Skeletal muscle satellite cell (primary cell): ENCODE data around the gene DHCR7.

Experiments used
- H3K27me3 ChIP-seq: 2 replicates; pipeline ENCODE4 v1.7.0; 2013; ENCODE audit warnings: low read length; ENCODE audit not compliant: control insufficient read depth, insufficient read depth
- H3K36me3 ChIP-seq: 2 replicates; pipeline ENCODE4 v1.7.0; 2013; ENCODE audit warnings: mild to moderate bottlenecking, control low read depth, low read length; ENCODE audit not compliant: insufficient read depth
- H3K4me1 ChIP-seq: 2 replicates; pipeline ENCODE4 v1.7.0; 2013; ENCODE audit warnings: low read length; ENCODE audit not compliant: control insufficient read depth, insufficient read depth
- H3K4me2 ChIP-seq: 2 replicates; pipeline ENCODE4 v1.7.0; 2013; ENCODE audit warnings: mild to moderate bottlenecking, low read length
- H3K4me3 ChIP-seq: 2 replicates; pipeline ENCODE4 v1.7.0; 2013; ENCODE audit warnings: low read length
- H3K9ac ChIP-seq: 2 replicates; pipeline ENCODE4 v1.7.0; 2013; ENCODE audit warnings: mild to moderate bottlenecking, low read depth, low read length, moderate library complexity
- H3K9me3 ChIP-seq: replicated peaks from 2 replicates; pipeline ENCODE4 v1.7.0; 2013; ENCODE audit warnings: mild to moderate bottlenecking, control low read depth, low read length

The DHCR7 gene

GRCh38 chr11:71486320-71486719 lies 38.1 kb upstream of the DHCR7 start:
- Histone ChIP-seq H3K36me3 (peaks cover 58% of the 10 kb centered on the region), H3K9ac (no peak overlapping the region), H3K4me1 (no peaks in the 10 kb centered on the region), H3K4me3 (no peak overlapping the region), H3K9me3 (no peaks in the 10 kb centered on the region), H3K27me3 (no peaks in the 10 kb centered on the region), H3K4me2 (no peak overlapping the region)

GRCh38 chr11:71485466-71485865 lies 37.3 kb upstream of the DHCR7 start:
- H3K4me3 ChIP-seq = no peak overlapping the region
- no peaks in the 10 kb centered on the region for H3K27me3 ChIP-seq
- no peak overlapping the region for H3K4me2 ChIP-seq
- no peaks in the 10 kb centered on the region for H3K9me3 ChIP-seq
- H3K4me1 ChIP-seq = no peaks in the 10 kb centered on the region
- no peak overlapping the region for H3K9ac ChIP-seq
- peaks cover 57% of the 10 kb centered on the region for H3K36me3 ChIP-seq

GRCh38 chr11:71485063-71485399 lies 36.8 kb upstream of the DHCR7 start:
- no peak overlapping the region for H3K4me2 ChIP-seq
- H3K4me1 ChIP-seq = no peaks in the 10 kb centered on the region
- no peaks in the 10 kb centered on the region for H3K27me3 ChIP-seq
- no peak overlapping the region for H3K4me3 ChIP-seq
- peaks cover 58% of the 10 kb centered on the region for H3K36me3 ChIP-seq
- no peaks in the 10 kb centered on the region for H3K9me3 ChIP-seq
- no peak overlapping the region for H3K9ac ChIP-seq

- H3K4me2 ChIP-seq = no peak overlapping the region
- no peak overlapping the region for H3K4me3 ChIP-seq
- H3K36me3 ChIP-seq = peaks cover 64% of the 10 kb centered on the region
- H3K4me1 ChIP-seq = no peaks in the 10 kb centered on the region
- H3K27me3 ChIP-seq = no peaks in the 10 kb centered on the region
- H3K9me3 ChIP-seq = no peaks in the 10 kb centered on the region
- H3K9ac ChIP-seq = no peak overlapping the region
Measured at GRCh38 chr11:71484248-71485062, 36.3 kb upstream of the DHCR7 start.

- no peak overlapping the region for H3K4me2 ChIP-seq
- H3K36me3 ChIP-seq = peaks cover 69% of the 10 kb centered on the region
- no peak overlapping the region for H3K9ac ChIP-seq
- no peaks in the 10 kb centered on the region for H3K9me3 ChIP-seq
- no peaks in the 10 kb centered on the region for H3K27me3 ChIP-seq
- H3K4me1 ChIP-seq = no peaks in the 10 kb centered on the region
- no peak overlapping the region for H3K4me3 ChIP-seq
Measured at GRCh38 chr11:71483692-71484091, 35.5 kb upstream of the DHCR7 start.

GRCh38 chr11:71482746-71483364 lies 34.7 kb upstream of the DHCR7 start:
- H3K36me3 ChIP-seq = peaks cover 71% of the 10 kb centered on the region
- no peaks in the 10 kb centered on the region for H3K27me3 ChIP-seq
- no peaks in the 10 kb centered on the region for H3K4me1 ChIP-seq
- H3K4me3 ChIP-seq = no peak overlapping the region
- no peak overlapping the region for H3K4me2 ChIP-seq
- no peak overlapping the region for H3K9ac ChIP-seq
- H3K9me3 ChIP-seq = no peaks in the 10 kb centered on the region

- Histone ChIP-seq H3K9me3 (no peaks in the 10 kb centered on the region), H3K4me3 (no peak overlapping the region), H3K27me3 (no peaks in the 10 kb centered on the region), H3K4me1 (no peaks in the 10 kb centered on the region), H3K4me2 (no peak overlapping the region), H3K9ac (no peak overlapping the region), H3K36me3 (peaks cover 75% of the 10 kb centered on the region)
Measured at GRCh38 chr11:71482216-71482615, 34.0 kb upstream of the DHCR7 start.

- no peaks in the 10 kb centered on the region for H3K9me3 ChIP-seq
- no peaks in the 10 kb centered on the region for H3K4me1 ChIP-seq
- no peak overlapping the region for H3K4me2 ChIP-seq
- no peak overlapping the region for H3K4me3 ChIP-seq
- no peaks in the 10 kb centered on the region for H3K27me3 ChIP-seq
- H3K9ac ChIP-seq = no peak overlapping the region
- peaks cover 84% of the 10 kb centered on the region for H3K36me3 ChIP-seq
Measured at GRCh38 chr11:71481101-71481960, 33.1 kb upstream of the DHCR7 start.

GRCh38 chr11:71478528-71478840 lies 30.3 kb upstream of the DHCR7 start:
- H3K27me3 ChIP-seq = no peaks in the 10 kb centered on the region
- H3K4me2 ChIP-seq = no peak overlapping the region
- H3K4me1 ChIP-seq = no peaks in the 10 kb centered on the region
- H3K9ac ChIP-seq = no peak overlapping the region
- H3K4me3 ChIP-seq = no peak overlapping the region
- H3K36me3 ChIP-seq = peaks cover 81% of the 10 kb centered on the region
- no peaks in the 10 kb centered on the region for H3K9me3 ChIP-seq

GRCh38 chr11:71477641-71478527 lies 29.7 kb upstream of the DHCR7 start:
- Histone ChIP-seq H3K4me2 (no peak overlapping the region), H3K9me3 (no peaks in the 10 kb centered on the region), H3K36me3 (peaks cover 77% of the 10 kb centered on the region), H3K27me3 (no peaks in the 10 kb centered on the region), H3K4me1 (no peaks in the 10 kb centered on the region), H3K4me3 (no peak overlapping the region), H3K9ac (no peak overlapping the region)
